Upper lobe of right lung (tissue), 1 donor: ENCODE measurements around the gene LAIR2. TPM values are rescaled to one million over a fixed set of nuclear protein-coding genes. Genes with fewer than 3 reads are reported as not detected.

Experiments
- ATAC-seq: fragments of 200-7000 bp; cut with Tn5 transposase; one replicate; pipeline ENCODE4 v1.9.1; 2020; ENCODE audit warnings: mild to moderate bottlenecking, moderate library complexity
- DNase-seq: peaks from one replicate; pipeline ENCODE4 v3.0.0-alpha.2; 2020
- H3K27ac ChIP-seq: fragments of 200-600 bp; one replicate; pipeline ENCODE4 v1.8.0; 2022
- H3K27me3 ChIP-seq: fragments of 200-600 bp; one replicate; pipeline ENCODE4 v1.8.0; 2022; ENCODE audit warnings: mild to moderate bottlenecking
- H3K36me3 ChIP-seq: fragments of 200-600 bp; one replicate; pipeline ENCODE4 v1.8.0; 2022
- H3K4me1 ChIP-seq: fragments of 200-600 bp; one replicate; pipeline ENCODE4 v1.8.0; 2022
- H3K4me3 ChIP-seq: fragments of 200-600 bp; one replicate; pipeline ENCODE4 v1.8.0; 2022; ENCODE audit warnings: mild to moderate bottlenecking
- H3K9me3 ChIP-seq: fragments of 200-600 bp; one replicate; pipeline ENCODE4 v1.8.0; 2022
- CTCF ChIP-seq: fragments of 200-600 bp; IDR thresholded peaks from one replicate; pipeline ENCODE4 v1.8.0; 2022; ENCODE audit warnings: antibody characterized with exemption
- intact Hi-C: fragments of 100-400 bp; cut with DNase I; formaldehyde crosslinking; loops from one replicate; pipeline ENCODE4 v1.11.0; 2022
- total RNA-seq: library from RNA; stranded (reverse); fragmentation: NEBNext Ultra II Directional; extraction: Animal tissue kit (Norgen Biotek cat#: 25700); gene quantifications from one replicate; pipeline ENCODE4 v1.2.1, GENCODE V29; 2021
- donor health status: DM: no; HTN: yes; CAD: no; lungs with severe emphysema.

LAIR2 gene
- total RNA-seq, 1 donor from 2014 or later, result not detected

GRCh38 chr19:54469496-54469934 lies 33.1 kb upstream of the LAIR2 start:
- H3K27ac ChIP-seq, result peak overlapping the region; percentile 80
- no peak overlapping the region for H3K4me3 ChIP-seq
- H3K27me3 ChIP-seq, result peaks cover 24% of the 10 kb centered on the region
- intact Hi-C loops, result no loop called here
- DNase-seq (no peak), ATAC-seq (no peak)
- no peak for TF ChIP-seq CTCF
- no peaks in the 10 kb centered on the region for H3K9me3 ChIP-seq
- H3K4me1 ChIP-seq, result peaks cover 32% of the 10 kb centered on the region
- H3K36me3 ChIP-seq, result no peaks in the 10 kb centered on the region

- Histone ChIP-seq H3K27ac (peak overlapping the region; percentile 80), H3K27me3 (peaks cover 24% of the 10 kb centered on the region), H3K4me1 (peaks cover 32% of the 10 kb centered on the region), H3K36me3 (no peaks in the 10 kb centered on the region), H3K4me3 (peak overlapping the region; percentile 46), H3K9me3 (no peaks in the 10 kb centered on the region)
- no peak for TF ChIP-seq CTCF
- intact Hi-C loops, result no loop called here
- no peak for ATAC-seq
- no peak for DNase-seq
Measured at GRCh38 chr19:54470276-54470887, 32.2 kb upstream of the LAIR2 start.

GRCh38 chr19:54470991-54471782 lies 31.4 kb upstream of the LAIR2 start:
- TF ChIP-seq CTCF, result no peak
- ATAC-seq (peak; percentile 61), DNase-seq (no peak)
- H3K4me3 ChIP-seq, result peak overlapping the region; percentile 46
- H3K9me3 ChIP-seq, result no peaks in the 10 kb centered on the region
- peaks cover 29% of the 10 kb centered on the region for H3K27me3 ChIP-seq
- peak overlapping the region; percentile 80 for H3K27ac ChIP-seq
- peaks cover 32% of the 10 kb centered on the region for H3K4me1 ChIP-seq
- no peaks in the 10 kb centered on the region for H3K36me3 ChIP-seq
- intact Hi-C loops, result no loop called here

DNA sequence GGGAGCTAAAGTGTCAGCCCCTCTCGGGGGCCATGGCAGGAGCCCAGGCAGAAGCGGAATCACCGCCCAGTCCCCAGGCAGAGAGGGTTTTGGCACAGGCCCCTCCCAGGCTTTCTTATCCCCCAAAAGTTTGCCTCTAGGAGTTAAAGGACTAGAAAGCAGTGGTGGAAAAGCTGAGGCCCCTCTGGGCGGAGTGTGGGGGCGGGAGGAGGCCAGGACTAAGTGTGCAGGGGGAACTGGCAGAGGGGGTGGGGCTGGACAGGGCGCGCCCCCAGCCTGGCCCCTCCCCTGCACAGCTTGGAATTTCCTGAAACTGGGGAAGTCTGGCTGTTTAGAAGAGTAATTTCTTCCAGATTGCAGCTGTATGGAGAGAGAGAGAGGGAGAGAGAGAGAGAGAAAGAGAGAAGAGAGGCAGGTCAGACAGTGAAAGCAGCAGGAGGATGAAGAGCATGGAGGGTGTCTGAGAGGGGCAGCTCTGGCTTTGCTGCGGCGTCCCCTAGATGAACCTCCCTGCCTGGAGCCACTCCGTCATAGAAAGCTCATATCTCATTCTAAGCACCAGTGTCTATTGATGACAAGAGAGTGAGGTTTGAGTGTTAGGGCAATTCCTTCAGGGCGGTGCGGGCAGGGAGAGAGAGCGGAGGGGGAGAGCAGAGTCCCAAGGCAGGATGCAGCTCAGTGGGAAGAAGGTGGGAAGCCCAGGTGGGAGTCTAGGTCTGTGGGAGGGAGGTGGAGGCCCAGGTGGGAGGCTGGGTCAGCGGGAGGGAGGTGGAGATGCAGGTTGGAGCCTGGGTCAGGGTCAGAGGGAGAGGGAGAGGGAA lies 29.4 kb upstream of the LAIR2 start, which contains the start of gene CDC42EP5:
TSS of gene CDC42EP5 (minus strand) at position 226 of the 821 bp plus-strand sequence. CDS start 7,749 bp downstream, outside the sequence.
- no peak for TF ChIP-seq CTCF
- Histone ChIP-seq H3K9me3 (no peaks in the 10 kb centered on the region), H3K36me3 (no peaks in the 10 kb centered on the region), H3K27me3 (peaks cover 29% of the 10 kb centered on the region), H3K4me3 (peak within 1 kb of the TSS; percentile 50), H3K27ac (peak within 1 kb of the TSS; percentile 68), H3K4me1 (peaks cover 32% of the 10 kb centered on the region)
- intact Hi-C loops, result no loop called here
- ATAC-seq (peak; percentile 84), DNase-seq (no peak)

DNA sequence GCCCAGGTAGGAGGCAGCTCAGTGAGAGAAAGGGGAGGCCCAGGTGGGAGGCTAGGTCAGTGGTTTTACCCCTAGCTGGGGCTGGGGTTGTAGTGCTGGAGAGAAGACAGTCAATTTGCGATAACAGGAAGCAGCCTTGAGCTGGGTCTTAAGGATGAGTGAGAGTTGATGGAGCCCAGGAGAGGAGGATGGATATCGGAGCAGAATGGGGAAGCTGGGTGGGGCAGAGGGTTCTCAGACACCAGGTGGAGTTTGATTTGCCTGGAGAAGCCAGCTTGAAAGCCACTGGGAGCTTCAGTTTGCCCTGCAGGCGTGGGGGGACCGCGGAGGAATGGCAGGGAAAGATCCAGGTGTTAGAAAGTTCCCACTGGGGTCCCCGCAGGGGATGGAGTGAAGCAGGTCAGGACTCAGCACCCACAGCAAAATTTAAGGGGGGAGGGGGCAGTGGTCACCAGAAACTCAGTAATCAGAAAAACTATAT lies 28.7 kb upstream of the LAIR2 start:
- no peak for DNase-seq
- no peak for ATAC-seq
- no peaks in the 10 kb centered on the region for H3K36me3 ChIP-seq
- intact Hi-C loops, result no loop called here
- TF ChIP-seq CTCF, result no peak
- H3K4me1 ChIP-seq, result peaks cover 31% of the 10 kb centered on the region
- no peak overlapping the region for H3K4me3 ChIP-seq
- H3K9me3 ChIP-seq, result no peaks in the 10 kb centered on the region
- H3K27ac ChIP-seq, result peak overlapping the region; percentile 65
- H3K27me3 ChIP-seq, result peaks cover 25% of the 10 kb centered on the region
